Jurkat, Clone E6-1 (cell line): ENCODE measurements around the gene NUBPL.
"Not testable (repeated sequence)": the region's sequence is repeated elsewhere in the genome, so short reads cannot be mapped to it uniquely, and the experiment has no call there.

Experiments used
- DNase-seq: peaks from one replicate; pipeline ENCODE4 v3.0.0-alpha.2; 2011; ENCODE audit warnings: low read depth, low spot score
- H3K4me3 ChIP-seq: 2 replicates; pipeline ENCODE4 v1.5.1; 2011; ENCODE audit warnings: mild to moderate bottlenecking, low read length, control low read depth, moderate library complexity

Gene NUBPL

DNA sequence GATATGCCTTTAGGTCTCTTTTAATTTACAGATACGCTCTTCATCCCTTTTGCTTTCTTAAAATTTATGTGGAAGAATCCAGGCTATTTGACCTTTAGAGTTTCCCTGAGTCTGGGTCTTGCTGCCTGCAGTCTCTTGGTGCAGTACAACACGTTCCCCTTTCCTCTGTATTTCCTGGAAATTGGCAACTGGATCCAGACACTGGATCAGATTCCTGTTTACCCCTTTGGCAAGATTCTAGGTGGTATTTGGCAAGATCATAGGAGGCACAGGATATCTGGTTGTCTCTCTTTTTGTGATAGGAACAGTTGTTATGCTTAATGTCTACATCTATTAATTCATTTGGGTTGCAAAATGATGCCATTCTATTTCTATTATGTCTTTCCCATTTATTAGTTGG, 328.1 kb downstream of the NUBPL start:
- no peak for DNase-seq
- H3K4me3 ChIP-seq = no peak overlapping the region

DNA sequence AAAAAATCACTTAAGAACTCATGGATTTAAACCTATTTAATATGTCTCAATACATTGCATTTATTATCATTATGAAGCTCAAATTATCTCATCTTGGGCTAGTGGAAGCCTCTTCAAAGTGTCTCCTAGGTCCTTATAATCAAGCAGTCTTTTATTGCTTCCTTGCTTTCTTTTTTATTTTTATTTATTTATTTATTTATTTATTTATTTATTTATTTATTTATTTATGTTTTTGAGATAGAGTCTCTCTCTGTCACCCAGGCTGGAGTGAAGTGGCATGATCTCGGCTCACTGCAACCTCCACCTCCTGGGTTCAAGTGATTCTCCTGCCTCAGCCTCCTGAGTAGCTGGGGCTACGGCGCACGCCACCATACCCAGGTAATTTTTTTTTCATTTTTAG, 329.0 kb downstream of the NUBPL start:
- not testable (repeated sequence) for DNase-seq, H3K4me3 ChIP-seq

DNA sequence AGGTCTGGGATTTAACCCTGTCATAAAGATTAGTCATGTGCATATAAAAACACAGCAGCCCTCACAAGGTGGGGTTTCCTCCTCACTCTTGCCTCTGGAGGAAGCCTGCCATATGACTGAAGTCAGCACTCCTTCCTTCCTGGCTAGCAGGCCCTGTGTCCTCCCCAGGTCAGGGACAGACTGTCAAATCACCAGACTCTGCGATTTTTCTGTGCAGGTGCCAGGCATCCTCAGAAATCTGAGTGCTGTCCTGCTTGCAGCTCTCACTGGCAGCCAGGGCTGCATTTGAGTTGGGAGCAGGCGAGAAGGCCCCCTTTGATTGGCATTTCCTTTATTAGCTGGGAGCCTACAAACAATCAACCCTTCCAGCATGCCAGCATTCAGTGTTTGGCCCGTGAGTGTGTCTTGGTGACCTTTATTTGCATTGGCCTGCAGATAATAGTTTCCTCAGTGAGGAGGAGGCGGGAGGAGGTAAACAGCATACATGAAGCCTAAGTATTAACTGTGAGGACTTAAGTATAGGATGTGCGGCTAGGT, 332.1 kb downstream of the NUBPL start:
- DNase-seq = no peak
- H3K4me3 ChIP-seq = no peak overlapping the region

DNA sequence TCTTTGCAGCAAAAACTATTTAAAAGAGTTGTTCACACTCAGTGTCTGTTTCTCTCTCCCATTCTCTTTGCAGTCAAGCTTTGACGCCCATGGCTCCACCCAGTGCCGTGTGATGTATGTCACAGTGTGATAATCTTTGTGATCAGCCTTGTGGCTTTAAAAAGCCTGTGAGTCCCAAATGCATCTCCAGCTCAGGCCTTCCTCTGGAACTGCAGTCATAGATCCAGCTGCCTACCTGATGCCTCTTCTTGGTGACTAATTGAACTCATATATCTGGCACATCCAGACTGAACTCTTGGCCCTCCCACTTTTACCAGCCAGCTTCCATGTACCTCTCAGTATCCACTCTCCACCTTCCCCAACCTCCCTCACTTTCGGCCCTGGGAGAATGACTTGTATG, 333.1 kb downstream of the NUBPL start:
- no peak for DNase-seq
- no peak overlapping the region for H3K4me3 ChIP-seq

DNA sequence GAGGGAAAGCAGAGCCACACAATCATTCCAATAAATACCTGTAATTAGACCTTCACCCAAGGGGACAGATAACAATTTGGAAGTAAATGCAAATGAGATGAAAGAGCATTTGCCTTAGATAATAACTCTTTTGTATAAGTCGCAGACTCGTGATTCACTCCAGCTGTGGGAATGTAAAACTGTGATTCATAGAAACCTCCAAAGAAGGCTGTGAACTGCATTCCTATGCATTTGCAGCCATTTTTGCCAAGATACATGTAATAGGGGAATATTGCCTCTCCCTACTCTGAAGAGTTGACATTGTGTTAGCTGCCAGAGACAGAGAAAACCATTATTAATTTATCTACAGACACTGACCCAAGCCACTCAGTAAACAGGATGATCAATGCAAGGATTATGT, 334.0 kb downstream of the NUBPL start:
- H3K4me3 ChIP-seq = no peak overlapping the region
- DNase-seq = no peak

DNA sequence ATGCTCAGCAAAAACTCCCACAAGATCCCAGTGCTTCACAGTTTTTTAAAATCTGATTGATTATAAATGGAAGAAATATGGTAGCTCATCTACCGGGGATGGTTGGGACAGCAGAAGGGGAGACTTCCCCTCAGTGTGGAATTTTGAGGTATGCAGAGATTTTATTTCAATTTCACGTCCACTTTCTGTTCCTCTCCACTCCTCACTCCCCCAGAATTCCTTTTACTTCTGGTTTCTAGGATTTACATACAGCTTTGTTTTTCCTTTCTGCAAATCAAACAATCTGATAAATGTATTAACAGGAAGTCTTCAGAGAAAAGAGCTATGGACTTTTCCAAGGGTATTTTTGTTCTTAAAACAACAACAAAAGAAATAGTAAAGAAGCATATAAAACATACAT, 334.4 kb downstream of the NUBPL start:
- no peak for DNase-seq
- no peak overlapping the region for H3K4me3 ChIP-seq

DNA sequence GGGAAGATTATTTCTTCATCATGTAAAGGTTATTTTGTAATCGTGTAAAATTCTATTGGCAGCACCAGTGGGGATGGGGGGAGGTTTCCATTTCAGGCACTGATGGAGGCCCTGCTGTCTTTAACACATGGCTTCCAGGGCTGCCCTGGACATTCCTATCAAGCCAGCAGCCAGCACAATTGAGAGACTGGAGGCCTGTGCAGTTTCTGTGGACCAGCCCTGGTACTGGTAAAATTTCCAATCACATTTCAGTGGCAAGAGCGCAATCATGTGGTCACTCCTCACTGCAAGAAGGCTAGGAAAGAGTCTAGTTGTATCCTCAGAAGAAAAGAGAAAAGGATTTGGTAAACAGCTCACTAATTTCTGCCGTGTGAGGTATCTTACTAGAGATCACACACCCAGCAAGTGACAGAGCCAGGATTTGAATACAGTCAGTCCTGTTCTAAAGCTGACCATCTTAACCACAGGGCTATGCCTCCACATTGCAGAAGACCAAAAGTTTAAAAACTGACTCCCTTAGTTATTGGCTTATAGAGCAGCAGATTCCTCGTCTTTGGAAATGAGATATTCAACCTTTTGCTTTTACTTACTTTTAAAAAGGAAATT, 336.5 kb downstream of the NUBPL start:
- H3K4me3 ChIP-seq = no peak overlapping the region
- no peak for DNase-seq

DNA sequence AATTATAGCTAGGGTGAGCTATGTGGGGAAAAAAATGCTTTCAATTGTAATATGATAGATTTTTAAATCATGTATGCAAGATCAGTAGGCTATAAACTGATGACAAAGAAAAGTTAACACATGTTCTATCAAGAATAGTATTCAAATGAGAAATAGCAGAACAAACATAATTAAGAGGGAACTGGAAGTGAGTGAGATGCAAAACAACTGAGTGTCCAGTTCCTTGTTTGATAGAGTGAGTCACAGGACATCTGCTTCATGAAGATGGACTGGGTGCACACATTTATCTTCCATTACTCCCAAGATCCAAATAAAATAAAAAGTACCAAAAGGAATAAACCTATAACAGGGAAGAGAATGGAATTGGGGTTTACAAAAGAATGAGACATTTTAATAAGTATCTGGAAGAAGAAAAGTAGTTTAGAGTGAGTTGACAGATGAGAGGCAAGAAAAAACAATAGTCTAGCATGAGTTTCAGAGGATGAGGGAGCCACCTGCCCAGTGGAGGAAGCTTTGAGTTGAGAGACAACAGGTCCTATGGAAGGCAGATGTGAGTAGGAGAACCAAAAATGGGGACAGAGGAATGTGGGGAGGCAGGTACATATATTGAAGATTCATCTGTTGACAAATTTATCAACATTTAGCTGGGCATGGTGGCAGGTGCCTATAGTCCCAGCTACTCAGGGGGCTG, 337.8 kb downstream of the NUBPL start:
- no peak overlapping the region for H3K4me3 ChIP-seq
- no peak for DNase-seq

DNA sequence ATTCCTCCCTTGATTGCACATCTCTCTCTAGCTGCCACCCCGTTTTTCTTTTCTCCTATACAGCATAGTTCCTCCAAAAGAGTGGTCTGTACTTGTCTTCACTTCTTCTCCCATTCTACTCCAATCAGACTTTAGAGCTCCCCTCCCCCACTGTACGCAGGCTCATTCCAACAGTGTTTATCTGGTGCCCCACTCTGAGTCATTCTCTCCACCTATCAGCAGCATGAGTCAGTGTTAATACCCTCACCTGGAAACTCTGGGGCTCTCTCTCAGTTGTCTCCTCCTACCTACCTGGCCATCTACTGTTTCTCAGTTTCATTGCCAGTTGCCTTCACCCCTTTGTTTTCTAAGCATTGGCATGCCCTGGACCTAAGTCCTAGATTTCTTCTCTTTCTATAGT, 340.8 kb downstream of the NUBPL start:
- no peak overlapping the region for H3K4me3 ChIP-seq
- DNase-seq = no peak

DNA sequence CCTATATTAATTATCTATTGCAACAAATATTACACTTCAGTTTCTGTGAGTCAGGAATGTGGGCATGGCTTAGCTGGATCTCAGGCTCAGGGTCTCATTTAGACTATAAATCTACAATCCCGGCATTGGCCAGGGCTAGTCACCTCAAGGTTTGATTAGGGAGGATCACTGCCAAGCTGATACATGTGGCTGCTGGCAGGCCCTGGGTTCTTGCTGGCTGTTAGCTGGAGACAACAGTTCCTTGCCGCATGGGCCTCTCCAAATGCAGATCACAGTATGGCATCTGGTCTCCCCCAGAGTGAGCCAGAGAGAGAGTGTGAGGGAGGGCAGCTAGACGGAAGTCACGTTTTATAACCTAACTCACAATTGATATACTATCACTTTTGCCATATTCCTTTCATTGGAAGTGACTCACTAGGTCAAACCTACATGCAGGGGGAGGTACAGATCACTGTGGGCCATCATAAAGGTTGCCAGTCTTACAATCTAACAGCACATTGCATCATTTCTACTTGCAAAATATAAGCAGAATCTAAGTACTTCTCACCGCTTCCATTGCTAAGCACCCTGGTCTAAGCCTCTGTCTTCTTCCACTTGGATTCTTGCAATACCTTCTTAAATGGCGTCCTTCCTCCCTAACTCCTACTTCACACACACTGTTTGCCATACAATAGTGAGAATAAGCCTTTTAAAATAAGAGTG, 341.9 kb downstream of the NUBPL start:
- H3K4me3 ChIP-seq = no peak overlapping the region
- no peak for DNase-seq

DNA sequence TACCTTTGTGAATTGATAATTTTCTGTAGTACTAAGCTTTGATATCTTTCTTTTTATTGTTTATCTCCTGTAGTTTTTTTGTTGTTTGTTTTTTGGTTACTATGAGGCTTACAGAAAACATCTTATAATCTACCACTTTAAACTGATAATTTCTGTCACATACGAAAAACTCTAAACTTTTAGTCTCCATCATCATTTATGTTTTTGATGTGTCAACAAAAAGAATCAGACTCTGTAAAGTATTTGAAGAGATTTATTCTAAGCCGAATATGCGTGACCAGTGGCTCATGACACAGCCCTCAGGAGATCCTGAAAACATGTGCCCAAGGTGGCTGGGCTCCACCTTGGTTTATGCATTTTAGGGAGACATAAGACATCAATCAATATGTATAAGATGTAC, 348.8 kb downstream of the NUBPL start:
- no peak overlapping the region for H3K4me3 ChIP-seq
- no peak for DNase-seq
